Lung (tissue), 12 donors: Measurements from ENCODE around the gene CR1L. TPM values are rescaled to one million over a fixed set of nuclear protein-coding genes. Genes with fewer than 3 reads are reported as not detected.
"Not testable (repeated sequence)": the region's sequence is repeated elsewhere in the genome, so short reads cannot be mapped to it uniquely, and the experiment has no call there.

Experiments used
- ATAC-seq: fragments of 200-7000 bp; cut with Tn5 transposase; one replicate; pipeline ENCODE4 v1.9.1; 2020; ENCODE audit warnings: moderate number of reproducible peaks; ENCODE audit not compliant: insufficient read depth, low FRiP score
- DNase-seq, 3 donors: peaks; one replicate each; pipeline ENCODE4 v3.0.0-alpha.2; 2013 to 2017
- H3K27ac ChIP-seq, 2 donors: one replicate each; pipeline ENCODE4 v1.5.1; 2013; ENCODE audit warnings: mild to moderate bottlenecking in 2 of 2, moderate library complexity in 2 of 2, control low read depth in 1 of 2, inconsistent platforms in 1 of 2, low read depth in 1 of 2, low read length in 1 of 2
- H3K27me3 ChIP-seq, 3 donors: one replicate each; pipeline ENCODE4 v1.5.1; 2013; ENCODE audit warnings: low read length in 2 of 3; ENCODE audit not compliant: control insufficient read depth in 3 of 3, insufficient read depth in 3 of 3
- H3K36me3 ChIP-seq, 4 donors: one replicate each; pipeline ENCODE4 v1.5.1; 2013; ENCODE audit warnings: low read length in 4 of 4, mild to moderate bottlenecking in 1 of 4, moderate library complexity in 1 of 4; ENCODE audit not compliant: control insufficient read depth in 4 of 4, insufficient read depth in 4 of 4
- H3K4me1 ChIP-seq, 5 donors: one replicate each; pipeline ENCODE4 v1.5.1; 2013; ENCODE audit warnings: low read length in 5 of 5, mild to moderate bottlenecking in 2 of 5, moderate library complexity in 1 of 5; ENCODE audit not compliant: control insufficient read depth in 5 of 5, insufficient read depth in 5 of 5
- H3K4me3 ChIP-seq: one replicate; pipeline ENCODE4 v1.5.1; 2013; ENCODE audit warnings: mild to moderate bottlenecking, control low read depth, moderate library complexity
- H3K9ac ChIP-seq, 2 donors: one replicate each; pipeline ENCODE4 v1.5.1; 2013; ENCODE audit warnings: low read length in 2 of 2, control low read depth in 1 of 2; ENCODE audit not compliant: insufficient read depth in 1 of 2
- H3K9me3 ChIP-seq, 4 donors: one replicate each; pipeline ENCODE4 v1.5.1; 2013; ENCODE audit warnings: low read length in 3 of 4, mild to moderate bottlenecking in 1 of 4, moderate library complexity in 1 of 4; ENCODE audit not compliant: control insufficient read depth in 4 of 4, insufficient read depth in 3 of 4
- WGBS, 2 donors: extraction: QIAGEN DNeasy Blood & Tissue Kit; methylation state at CpG; one replicate each; pipeline ENCODE4 v1.1.7; 2013; 5-methylcytosine and 5-hydroxymethylcytosine counted together
- polyA plus RNA-seq, 2 donors: library from polyadenylated mRNA; stranded (reverse); fragments of 200-250 nt; gene quantifications; one replicate each; pipeline ENCODE4 v1.2.1, GENCODE V29; 2013
- total RNA-seq, 2 donors: library from RNA; depleted of rRNA in 1 of 2; stranded (reverse); fragments of >200 nt in 1 of 2; gene quantifications; one replicate each; pipeline ENCODE4 v1.2.1, GENCODE V29; 2014 to 2021
- TF ChIP-seq, protein P1 (sequence below): IDR thresholded peaks from 2 replicates; pipeline ENCODE4 v1.5.1; 2012; ENCODE audit warnings: mild to moderate bottlenecking; ENCODE audit errors: control extremely low read depth, extremely low read depth
- donor health status: control.
- donor health status: control.
- donor health status: Bipolar disorder and iron deficiency.
- donor health status: healthy.
- donor health status: DM: yes; HTN: yes; CAD: no.

CR1L gene
- total and polyA plus RNA-seq, 4 donors = 0.28 to 2.6 (median 0.94) TPM

DNA sequence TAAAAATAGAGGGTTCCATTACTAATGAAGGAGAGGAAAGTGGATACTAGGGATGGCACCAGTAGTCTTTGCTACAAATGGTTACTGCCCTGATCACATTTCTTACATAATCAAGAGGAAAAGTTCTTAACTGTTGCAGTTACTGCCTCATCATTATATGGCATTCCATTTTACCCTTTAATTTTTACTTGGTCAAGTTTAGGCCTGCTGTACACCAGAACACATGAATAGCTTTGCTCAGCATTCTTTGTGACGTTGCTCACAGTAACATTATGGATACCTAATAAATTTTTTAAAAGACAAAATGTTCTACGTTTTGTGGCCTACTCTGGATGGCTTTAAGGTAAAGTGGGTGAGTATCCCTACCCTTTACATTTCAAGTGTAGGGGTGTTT lies 38.6 kb upstream of the CR1L start:
- H3K4me3 ChIP-seq = no peak overlapping the region
- ATAC-seq (no peak), DNase-seq (no peak)
- no peaks in the 10 kb centered on the region for H3K27me3 ChIP-seq
- no peaks in the 10 kb centered on the region for H3K9me3 ChIP-seq
- no peak overlapping the region for H3K27ac ChIP-seq
- H3K36me3 ChIP-seq = no peaks in the 10 kb centered on the region
- H3K9ac ChIP-seq = no peak overlapping the region
- WGBS, 2 donors = 85 to 88% methylated on average over 2 of the region's 2 CpGs
- TF ChIP-seq, protein P1, sequence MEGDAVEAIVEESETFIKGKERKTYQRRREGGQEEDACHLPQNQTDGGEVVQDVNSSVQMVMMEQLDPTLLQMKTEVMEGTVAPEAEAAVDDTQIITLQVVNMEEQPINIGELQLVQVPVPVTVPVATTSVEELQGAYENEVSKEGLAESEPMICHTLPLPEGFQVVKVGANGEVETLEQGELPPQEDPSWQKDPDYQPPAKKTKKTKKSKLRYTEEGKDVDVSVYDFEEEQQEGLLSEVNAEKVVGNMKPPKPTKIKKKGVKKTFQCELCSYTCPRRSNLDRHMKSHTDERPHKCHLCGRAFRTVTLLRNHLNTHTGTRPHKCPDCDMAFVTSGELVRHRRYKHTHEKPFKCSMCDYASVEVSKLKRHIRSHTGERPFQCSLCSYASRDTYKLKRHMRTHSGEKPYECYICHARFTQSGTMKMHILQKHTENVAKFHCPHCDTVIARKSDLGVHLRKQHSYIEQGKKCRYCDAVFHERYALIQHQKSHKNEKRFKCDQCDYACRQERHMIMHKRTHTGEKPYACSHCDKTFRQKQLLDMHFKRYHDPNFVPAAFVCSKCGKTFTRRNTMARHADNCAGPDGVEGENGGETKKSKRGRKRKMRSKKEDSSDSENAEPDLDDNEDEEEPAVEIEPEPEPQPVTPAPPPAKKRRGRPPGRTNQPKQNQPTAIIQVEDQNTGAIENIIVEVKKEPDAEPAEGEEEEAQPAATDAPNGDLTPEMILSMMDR = no peak
- no peaks in the 10 kb centered on the region for H3K4me1 ChIP-seq

DNA sequence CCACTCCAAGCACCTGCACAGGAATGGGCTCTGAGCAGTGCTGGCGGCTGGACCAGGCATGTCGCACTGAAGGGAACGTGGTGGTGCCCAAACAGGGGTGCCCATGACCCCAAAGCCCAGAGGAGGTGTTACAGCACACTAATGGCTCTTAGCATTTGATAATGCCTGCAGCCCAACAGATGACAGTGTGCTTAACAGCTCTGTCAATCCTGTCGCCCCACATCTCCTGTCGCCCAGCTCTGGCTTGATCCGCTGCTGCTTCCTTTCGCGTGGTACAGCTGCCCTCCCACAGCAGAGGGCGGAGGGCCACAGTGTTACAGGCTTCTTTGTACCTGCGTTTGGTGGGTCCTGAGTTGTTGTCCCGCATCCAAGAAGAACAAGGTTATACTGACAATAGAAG lies 32.2 kb upstream of the CR1L start:
- H3K27me3 ChIP-seq = no peaks in the 10 kb centered on the region
- TF ChIP-seq, protein P1 = no peak
- H3K4me3 ChIP-seq = no peak overlapping the region
- peaks cover 0 to 6% (median 0%) of the 10 kb centered on the region in 4 donors for H3K9me3 ChIP-seq
- H3K4me1 ChIP-seq = no peaks in the 10 kb centered on the region
- H3K36me3 ChIP-seq = no peaks in the 10 kb centered on the region
- DNase-seq = no peak
- H3K27ac ChIP-seq = no peak overlapping the region
- WGBS, 2 donors = 86 to 94% methylated on average over 11 of the region's 11 CpGs
- ATAC-seq = no peak
- no peak overlapping the region for H3K9ac ChIP-seq

DNA sequence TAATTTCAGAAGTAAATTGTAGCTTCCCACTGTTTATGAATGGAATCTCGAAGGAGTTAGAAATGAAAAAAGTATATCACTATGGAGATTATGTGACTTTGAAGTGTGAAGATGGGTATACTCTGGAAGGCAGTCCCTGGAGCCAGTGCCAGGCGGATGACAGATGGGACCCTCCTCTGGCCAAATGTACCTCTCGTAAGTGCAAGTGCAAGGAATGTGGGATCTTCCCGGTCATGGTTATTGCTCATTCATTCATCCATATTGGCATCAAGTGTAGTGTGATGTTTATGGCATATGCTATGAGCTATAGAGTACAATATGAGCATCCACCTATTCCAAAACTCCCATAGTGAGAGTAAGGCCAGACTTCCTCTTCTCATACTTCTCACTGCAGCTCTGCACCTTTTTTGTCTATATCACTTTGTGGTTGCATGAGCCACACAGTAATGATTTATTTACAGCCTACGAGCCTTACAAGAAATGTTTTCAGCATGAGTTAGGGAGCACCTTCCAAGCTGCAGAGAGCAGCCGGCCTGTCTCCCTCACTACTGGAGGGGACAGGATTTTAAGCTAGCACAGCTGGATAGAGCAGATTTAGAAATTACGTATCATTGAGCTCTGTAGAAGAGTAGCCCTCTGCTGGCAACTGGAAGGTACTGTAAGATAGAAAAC lies 24.9 kb upstream of the CR1L start:
- no peaks in the 10 kb centered on the region for H3K27me3 ChIP-seq
- 54 to 55% methylated on average over 7 of the region's 7 CpGs for WGBS, 2 donors
- H3K9ac ChIP-seq = no peak overlapping the region
- ATAC-seq (peak; percentile 72), DNase-seq (peak; percentile 48 to 80 (median 69))
- no peaks in the 10 kb centered on the region for H3K4me1 ChIP-seq
- no peaks in the 10 kb centered on the region for H3K9me3 ChIP-seq
- TF ChIP-seq, protein P1 = peak; percentile 31
- H3K27ac ChIP-seq = no peak overlapping the region
- H3K36me3 ChIP-seq = no peaks in the 10 kb centered on the region
- H3K4me3 ChIP-seq = no peak overlapping the region

DNA sequence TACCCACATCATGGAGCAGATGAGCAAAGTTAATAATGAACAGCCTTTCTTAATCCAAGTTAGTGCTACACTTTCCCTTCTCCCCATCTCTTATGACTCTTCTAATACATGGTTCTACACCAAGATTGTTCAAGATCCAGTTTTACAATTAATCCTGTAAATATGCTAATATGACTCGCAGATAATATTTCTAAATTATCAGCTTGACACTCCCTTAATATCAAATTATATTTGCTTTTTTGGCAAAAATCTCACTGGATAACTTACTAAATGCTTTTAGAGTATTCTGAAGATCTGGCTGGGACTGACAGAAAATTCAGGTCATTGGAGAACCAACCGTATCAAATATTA lies 24.4 kb upstream of the CR1L start:
- no peak overlapping the region for H3K27ac ChIP-seq
- no peaks in the 10 kb centered on the region for H3K36me3 ChIP-seq
- no peaks in the 10 kb centered on the region for H3K27me3 ChIP-seq
- TF ChIP-seq, protein P1 = no peak
- no peak overlapping the region for H3K9ac ChIP-seq
- WGBS, 2 donors = 90 to 95% methylated on average over 2 of the region's 2 CpGs
- no peak overlapping the region for H3K4me3 ChIP-seq
- H3K9me3 ChIP-seq = no peaks in the 10 kb centered on the region
- DNase-seq (no peak), ATAC-seq (no peak)
- H3K4me1 ChIP-seq = no peaks in the 10 kb centered on the region

DNA sequence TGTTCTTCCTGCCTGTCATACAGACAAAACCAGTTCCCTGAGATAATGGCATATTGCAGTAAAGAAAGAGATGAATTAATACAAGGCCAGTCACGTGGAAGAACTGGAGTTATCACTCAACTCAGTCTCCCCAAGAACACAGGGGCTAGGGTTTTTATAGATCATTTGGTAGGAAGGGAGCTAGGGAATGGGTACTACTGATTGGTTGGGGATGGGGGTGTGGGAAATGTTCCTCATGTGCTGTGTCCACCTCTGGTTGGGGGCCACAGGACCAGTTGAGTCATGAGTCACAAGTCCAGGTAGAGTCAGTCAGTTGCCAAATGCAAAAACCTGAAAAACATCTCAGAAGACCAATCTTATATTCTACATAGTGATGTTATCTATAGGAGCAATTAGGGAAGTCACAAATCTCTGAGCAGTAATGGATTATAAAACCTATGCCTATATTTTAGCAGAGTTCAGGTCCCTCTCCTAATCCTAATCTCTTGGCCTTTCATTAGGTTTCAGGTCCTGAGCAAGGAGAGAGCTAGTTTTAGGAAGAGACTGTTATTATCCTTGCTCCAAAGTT lies 19.3 kb upstream of the CR1L start:
- 77 to 86% methylated on average over 1 of the region's 1 CpG for WGBS, 2 donors
- not testable (repeated sequence) for DNase-seq, H3K27me3 ChIP-seq, H3K4me1 ChIP-seq, H3K4me3 ChIP-seq, H3K27ac ChIP-seq, H3K9ac ChIP-seq, ATAC-seq, H3K9me3 ChIP-seq, H3K36me3 ChIP-seq
